NCI-H2107 (cell line): ENCODE data around the gene USF2.
"Not testable (repeated sequence)": the region's sequence is repeated elsewhere in the genome, so short reads cannot be mapped to it uniquely, and the experiment has no call there.

Experiments used
- DNase-seq: peaks from one replicate; lab custom pipeline; 2025; lab: John Stamatoyannopoulos, UW

The USF2 gene

GRCh38 chr19:35284153-35285094, 15.7 kb downstream of the USF2 start:
- DNase-seq: no peak

DNA sequence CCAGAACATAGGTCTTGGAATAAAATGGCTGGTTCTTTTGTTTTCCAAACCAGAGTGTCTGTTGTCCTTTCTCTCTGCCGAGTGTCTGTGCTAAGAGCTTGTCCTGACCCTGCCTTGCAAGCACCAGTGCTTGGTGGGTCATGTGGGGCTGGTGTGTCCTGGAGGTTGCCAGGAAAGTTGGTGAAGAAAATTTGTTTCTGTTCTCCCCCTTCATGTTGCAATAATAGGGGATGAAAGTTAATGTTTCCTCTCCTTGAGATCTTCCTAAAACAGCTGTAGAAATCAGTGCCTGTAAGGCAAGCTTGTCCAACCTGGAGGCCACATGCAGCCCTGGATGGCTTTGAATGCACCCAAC, 16.3 kb downstream of the USF2 start:
- no peak for DNase-seq

DNA sequence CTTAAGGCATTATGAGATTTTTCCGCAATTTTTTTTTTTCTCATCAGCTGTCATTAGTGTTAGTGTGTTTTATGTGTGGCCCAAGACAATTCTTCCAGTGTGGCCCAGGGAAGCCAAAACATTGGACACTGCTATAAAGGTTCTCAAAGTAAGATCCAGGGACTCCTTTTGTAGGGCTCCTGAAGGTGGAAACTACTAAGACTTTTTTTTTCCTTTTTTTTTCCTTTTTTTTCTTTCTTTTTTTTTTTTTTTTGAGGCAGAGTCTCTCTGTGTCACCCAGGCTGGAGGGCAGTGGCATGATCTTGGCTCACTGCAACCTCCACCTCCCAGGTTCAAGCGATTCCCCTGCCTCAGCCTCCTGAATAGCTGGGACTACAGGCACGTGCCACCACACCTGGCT, 16.7 kb downstream of the USF2 start:
- DNase-seq: not testable (repeated sequence)

DNA sequence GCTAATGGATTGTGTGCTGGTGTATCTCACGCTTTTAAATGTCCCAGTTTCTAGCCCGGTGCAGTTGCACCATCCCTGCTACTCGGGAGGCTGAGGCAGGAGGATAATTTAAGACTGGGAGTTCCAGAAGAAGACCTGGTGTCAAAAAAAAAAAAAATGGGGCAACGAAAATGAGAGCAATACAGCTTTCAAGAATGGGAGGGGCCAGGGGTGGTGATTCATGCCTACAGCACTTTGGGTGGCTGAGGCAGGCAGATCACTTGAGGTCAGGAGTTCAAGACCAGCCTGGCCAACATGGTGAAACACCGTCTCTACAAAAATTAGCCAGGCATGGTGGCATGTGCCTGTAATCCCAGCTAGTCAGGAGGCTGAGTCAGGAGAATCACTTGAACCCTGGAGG, 17.3 kb downstream of the USF2 start:
- not testable (repeated sequence) for DNase-seq

GRCh38 chr19:35287713-35288112, 19.0 kb downstream of the USF2 start:
- DNase-seq: no peak

DNA sequence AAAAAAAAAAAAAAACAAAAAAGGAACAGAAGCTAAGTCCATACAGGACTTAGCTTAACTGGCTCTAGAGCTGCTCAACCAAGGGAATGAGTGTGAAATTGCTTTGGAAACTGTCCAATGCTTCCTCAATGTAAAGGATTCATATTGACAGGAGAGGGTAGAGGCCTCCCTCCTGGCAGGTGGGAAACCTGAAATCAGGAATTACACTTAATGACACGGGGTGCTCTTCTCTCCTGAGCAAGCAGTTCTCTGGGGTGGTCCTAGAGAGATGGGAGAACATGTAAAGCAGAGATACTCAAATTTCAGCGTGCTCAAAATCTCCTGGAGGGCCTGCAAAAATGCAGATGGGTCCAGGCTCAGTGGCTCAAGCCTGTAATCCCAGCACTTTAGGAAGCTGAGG, 19.6 kb downstream of the USF2 start:
- DNase-seq: no peak

DNA sequence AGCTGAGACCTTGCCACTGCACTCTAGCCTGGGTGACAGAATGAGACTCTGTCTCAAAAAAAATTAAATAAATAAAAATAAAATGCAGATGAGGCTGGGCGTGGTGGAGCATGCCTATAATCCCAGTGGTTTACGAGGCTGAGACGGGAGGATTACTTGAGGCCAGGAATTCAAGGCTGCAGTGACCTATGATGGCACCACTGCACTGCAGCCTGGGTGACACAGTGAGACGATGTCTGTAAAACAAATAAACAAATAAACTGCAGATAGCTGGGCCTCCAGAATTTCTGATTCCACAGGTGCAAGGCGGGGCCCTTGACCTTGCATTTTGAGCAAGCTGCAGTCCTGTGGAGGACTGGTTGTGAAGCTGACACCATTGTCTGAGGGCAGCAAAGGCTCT, 20.1 kb downstream of the USF2 start:
- DNase-seq: no peak

DNA sequence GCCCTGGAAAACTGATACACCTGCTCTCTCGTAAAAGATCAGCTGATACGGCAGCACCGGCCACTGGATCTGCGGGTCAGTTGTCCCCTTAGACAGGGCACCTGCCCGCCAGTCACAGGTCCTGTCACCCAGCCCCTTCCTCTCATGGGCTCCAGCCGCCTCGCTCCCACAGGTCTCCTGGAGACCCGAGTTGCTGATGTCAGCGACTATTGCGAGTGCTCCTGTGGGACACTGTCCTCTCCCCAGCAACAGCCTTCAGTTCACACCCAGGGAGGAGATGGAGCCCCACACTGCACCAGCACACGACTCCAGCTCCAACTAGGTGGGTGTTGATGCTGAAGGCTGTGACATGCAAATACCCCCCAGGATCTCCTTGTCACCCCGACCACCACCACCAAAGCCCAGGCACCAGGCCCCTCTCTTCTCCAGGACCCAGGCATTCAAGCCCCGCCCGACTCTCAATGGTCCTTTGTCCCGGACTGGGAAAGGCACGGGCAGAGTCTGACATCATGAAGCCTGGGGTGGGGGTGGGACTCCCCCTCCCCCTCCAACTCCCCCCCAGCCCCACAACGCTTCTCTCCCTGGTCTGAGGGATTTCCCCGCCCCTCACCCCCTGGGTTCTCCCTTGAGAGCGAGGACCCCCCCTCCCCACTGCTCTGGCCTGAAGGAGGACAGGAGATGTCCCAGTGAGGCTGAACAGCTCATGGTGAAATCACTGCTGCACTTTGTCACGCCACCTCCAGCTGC, 21.8 kb downstream of the USF2 start:
- no peak for DNase-seq

DNA sequence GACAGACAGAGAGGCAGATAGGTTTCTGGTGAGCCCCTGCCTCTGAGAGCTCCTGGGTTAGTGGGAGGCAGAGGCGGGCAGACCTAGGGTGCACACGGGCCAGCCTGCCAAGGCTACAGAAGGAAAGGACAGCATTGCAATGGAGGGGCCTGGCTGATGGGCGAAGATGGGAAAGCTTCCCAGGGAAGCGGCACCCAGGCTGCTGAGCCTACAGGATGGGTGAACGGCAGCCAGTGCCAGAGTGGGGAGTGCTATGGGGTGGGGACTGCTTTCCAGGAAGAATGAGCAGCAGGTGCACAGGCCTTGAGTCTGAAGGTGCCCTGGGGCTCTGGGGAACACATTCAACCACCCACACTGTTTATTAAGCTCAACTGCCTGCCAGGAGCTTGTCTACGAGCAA, 22.5 kb downstream of the USF2 start:
- no peak for DNase-seq

DNA sequence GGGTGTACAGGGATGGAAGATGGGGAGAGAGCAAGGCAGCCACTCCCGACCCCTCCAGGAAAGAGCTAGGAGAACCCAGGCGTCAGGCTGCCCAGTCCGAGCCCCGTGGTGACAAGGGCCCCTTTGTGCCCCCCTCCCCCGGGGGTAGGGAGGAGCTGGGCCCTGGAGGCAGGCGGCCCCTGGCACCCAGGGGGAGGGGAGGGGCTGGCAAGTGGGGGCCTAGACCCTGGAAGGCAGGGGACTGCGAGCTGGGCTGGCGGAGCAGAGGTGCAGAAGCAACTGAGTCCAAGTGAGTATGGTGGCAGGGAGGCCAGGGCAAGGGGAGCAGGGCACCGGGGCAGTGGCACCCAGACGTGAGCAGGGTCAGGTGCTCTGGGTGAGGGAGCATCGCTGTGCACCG, 23.2 kb downstream of the USF2 start, which contains the start of gene MAG:
TSS of gene MAG (plus strand) at position 246 of the 400 bp plus-strand sequence. CDS start 3,248 bp downstream, outside the sequence.
- no peak for DNase-seq

DNA sequence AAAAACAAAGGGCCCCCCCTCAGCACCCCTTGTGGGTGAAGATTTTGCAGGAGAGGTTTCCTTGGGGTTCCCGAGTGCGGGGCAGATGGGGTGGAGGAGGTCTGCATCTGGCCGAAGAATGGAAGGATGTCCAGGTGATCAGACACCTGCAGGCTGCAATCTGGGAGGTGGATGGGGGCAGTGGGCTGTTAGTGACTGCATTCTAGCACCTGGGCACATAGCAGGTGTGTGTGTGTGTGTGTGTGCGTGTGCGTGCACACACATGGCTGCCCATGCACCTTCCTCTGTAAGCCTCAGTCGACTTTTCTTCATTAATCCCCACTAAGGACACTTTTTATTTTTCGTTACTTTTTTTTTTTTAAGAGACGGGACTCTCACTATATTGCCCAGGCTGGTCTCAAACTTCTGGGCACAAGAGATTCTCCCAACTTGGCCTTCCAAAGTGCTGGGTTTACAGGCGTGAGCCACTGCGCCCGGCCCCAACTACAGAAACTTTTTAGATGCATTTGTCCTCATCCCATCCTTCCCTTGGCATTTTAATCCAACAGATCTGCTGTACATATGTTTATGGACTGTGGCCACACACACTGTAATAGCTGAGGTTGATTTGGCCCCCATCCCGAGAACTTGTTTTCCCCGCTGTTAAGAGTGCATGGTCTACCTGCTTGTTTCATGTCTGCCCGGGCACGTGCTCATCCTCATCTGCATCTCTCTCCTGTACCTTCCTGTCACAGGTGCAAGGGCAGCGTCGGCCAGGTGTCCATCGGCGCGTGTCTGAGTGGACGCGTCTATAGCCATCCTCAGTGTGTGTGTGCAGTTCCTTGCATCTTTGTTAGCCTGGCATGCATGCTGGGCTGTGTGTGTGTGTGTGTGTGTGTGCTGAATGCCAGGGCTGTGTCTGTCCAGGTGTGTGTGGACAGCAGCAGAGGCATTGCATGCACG, 23.9 kb downstream of the USF2 start:
- no peak for DNase-seq

DNA sequence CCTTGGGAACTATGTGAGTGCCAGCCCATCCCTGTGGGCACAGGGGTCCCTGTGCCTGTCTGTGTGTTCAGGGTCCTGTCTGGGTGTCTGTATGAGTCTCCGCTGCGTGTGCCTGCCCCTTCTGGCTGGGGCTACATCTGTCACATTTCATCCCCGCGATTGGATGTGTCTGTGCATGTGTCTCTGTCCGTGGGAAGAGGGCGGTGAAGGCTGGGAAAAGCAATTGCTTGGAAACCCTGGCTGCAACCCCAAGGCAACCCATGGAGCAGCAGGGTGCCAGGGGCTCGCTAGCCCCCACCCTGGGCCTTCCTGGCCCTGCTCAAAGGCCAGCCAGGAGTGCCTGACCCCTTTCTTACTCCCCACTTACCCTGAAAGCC, 24.6 kb downstream of the USF2 start:
- no peak for DNase-seq

GRCh38 chr19:35293808-35294207, 25.0 kb downstream of the USF2 start:
- no peak for DNase-seq

GRCh38 chr19:35294328-35294727, 25.6 kb downstream of the USF2 start:
- no peak for DNase-seq

- no peak for DNase-seq
Observed at GRCh38 chr19:35294859-35295791, 26.4 kb downstream of the USF2 start.

DNA sequence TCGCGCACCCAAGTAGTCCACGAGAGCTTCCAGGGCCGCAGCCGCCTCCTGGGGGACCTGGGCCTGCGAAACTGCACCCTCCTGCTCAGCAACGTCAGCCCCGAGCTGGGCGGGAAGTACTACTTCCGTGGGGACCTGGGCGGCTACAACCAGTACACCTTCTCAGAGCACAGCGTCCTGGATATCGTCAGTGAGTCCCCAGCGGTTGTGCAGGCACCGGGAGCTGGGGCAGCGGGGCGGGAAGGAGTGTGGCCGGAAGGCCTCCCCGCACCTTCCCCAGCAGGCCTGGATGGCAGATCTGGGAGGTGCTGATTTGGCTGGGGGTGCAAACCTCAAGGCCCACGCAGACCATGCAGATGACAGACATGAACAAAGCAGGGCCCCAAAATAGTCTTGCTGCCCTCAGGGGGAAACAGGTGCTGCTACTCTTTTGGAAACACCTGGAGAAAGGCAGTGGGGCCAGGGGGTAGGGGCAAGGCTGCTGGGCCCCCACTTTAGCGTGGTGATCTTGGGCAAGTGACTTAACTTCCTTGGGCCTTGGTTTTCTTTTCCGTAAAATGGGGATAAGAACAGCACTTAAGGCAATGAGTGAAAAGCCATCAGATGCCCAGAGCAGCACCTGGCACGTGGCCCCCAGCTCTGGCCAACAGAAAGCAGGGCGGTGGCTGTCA, 27.2 kb downstream of the USF2 start:
- no peak for DNase-seq

DNA sequence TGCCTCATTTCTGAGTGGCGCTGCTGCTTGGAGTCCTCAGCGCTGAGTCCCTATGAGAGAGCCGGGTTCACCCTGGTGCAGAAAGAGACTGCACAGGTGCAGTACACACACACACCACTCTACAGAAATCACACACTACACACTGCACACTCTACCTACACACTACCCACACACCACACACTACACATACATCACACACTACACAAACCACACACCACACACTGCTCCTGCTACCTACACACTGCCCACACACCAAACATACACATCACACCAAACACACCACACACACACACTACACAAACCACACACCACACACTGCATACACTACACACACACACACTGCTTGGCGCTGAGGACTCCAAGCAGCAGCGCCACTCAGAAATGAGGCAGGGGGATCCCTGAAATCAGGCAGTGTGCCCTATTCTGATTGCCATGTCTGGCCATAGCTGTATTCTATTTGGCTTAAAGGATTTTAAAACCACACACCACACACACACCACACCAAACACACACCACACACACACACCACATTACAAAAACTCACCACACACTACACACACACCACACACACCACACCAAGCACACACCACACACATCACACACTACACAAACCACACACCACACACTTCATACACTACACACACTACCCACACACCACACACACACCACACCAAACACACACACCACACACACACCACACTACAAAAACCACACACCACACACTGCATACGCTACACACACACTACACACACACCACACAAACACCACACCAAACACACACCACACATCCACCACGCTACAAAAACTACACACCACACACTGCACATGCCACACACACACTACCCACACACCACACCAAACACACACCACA, 28.1 kb downstream of the USF2 start:
- DNase-seq: no peak

- no peak for DNase-seq
Observed at GRCh38 chr19:35297515-35297848, 28.7 kb downstream of the USF2 start.

DNA sequence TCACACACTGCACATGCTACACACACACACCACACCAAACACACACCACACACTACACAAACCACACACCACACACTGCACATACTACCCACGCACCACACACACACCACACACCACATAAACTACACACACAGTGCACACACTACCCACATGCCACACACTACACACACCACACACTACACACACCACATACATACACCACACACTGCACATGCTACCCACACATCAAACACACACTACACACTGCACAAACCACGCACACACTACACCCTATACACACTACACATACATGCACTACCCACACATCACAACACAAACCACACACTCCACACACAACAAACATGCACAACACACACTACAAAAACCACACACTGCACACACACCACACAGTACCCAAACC, 29.2 kb downstream of the USF2 start:
- no peak for DNase-seq

- no peak for DNase-seq
Observed at GRCh38 chr19:35298561-35298972, 29.8 kb downstream of the USF2 start.
